H9 (cell line): Measurements from ENCODE around the gene NUP205. TPM values are rescaled to one million over a fixed set of nuclear protein-coding genes. Genes with fewer than 3 reads are reported as not detected.

Source experiments
- DNase-seq: peaks from one replicate; pipeline ENCODE4 v3.0.0-alpha.2; 2017
- H2AFZ ChIP-seq: one replicate; pipeline ENCODE4 v1.6.1; 2013; ENCODE audit warnings: mild to moderate bottlenecking, low read length, control low read depth, moderate library complexity
- H2AK5ac ChIP-seq: 2 replicates; pipeline ENCODE4 v1.6.1; 2013; ENCODE audit warnings: low read length, control low read depth, mixed read lengths; ENCODE audit not compliant: insufficient read length
- H2BK120ac ChIP-seq: one replicate; pipeline ENCODE4 v1.6.1; 2013; ENCODE audit warnings: low read depth, mild to moderate bottlenecking, low read length, control low read depth, inconsistent platforms; ENCODE audit not compliant: poor library complexity, severe bottlenecking
- H2BK12ac ChIP-seq: 2 replicates; pipeline ENCODE4 v1.6.1; 2013; ENCODE audit warnings: low read length, control low read depth, mixed read lengths, low read depth; ENCODE audit not compliant: insufficient read length
- H2BK15ac ChIP-seq: 2 replicates; pipeline ENCODE4 v1.6.1; 2013; ENCODE audit warnings: low read depth, low read length, control low read depth
- H2BK20ac ChIP-seq: one replicate; pipeline ENCODE4 v1.6.1; 2013; ENCODE audit warnings: low read depth, mild to moderate bottlenecking, low read length, control low read depth, inconsistent platforms; ENCODE audit not compliant: poor library complexity, severe bottlenecking
- H2BK5ac ChIP-seq: 2 replicates; pipeline ENCODE4 v1.6.1; 2013; ENCODE audit warnings: low read length, control low read depth, mixed read lengths; ENCODE audit not compliant: insufficient read length
- H3K14ac ChIP-seq: 2 replicates; pipeline ENCODE4 v1.6.1; 2013; ENCODE audit warnings: low read length, control low read depth; ENCODE audit not compliant: insufficient read depth
- H3K18ac ChIP-seq: 2 replicates; pipeline ENCODE4 v1.6.1; 2013; ENCODE audit warnings: low read depth, mild to moderate bottlenecking, mixed read lengths, low read length, control low read depth; ENCODE audit not compliant: insufficient read length
- H3K23ac ChIP-seq: 2 replicates; pipeline ENCODE4 v1.6.1; 2013; ENCODE audit warnings: low read length, control low read depth, mixed read lengths, low read depth; ENCODE audit not compliant: insufficient read length
- H3K23me2 ChIP-seq: 2 replicates; pipeline ENCODE4 v1.6.1; 2013; ENCODE audit warnings: low read depth, mild to moderate bottlenecking, mixed read lengths, low read length, control low read depth; ENCODE audit not compliant: insufficient read length, poor library complexity, severe bottlenecking
- H3K27ac ChIP-seq: 2 replicates; pipeline ENCODE4 v1.5.1; 2013; ENCODE audit warnings: low read length, control low read depth, mixed read lengths, low read depth; ENCODE audit not compliant: insufficient read length
- H3K27me3 ChIP-seq: 2 replicates; pipeline ENCODE4 v1.6.1; 2013; ENCODE audit warnings: low read length, control low read depth, inconsistent platforms; ENCODE audit not compliant: insufficient read depth
- H3K4ac ChIP-seq: 2 replicates; pipeline ENCODE4 v1.6.1; 2013; ENCODE audit warnings: low read depth, mild to moderate bottlenecking, control low read depth, inconsistent platforms, low read length, moderate library complexity
- H3K4me1 ChIP-seq: 2 replicates; pipeline ENCODE4 v1.6.1; 2013; ENCODE audit warnings: low read length, control low read depth, inconsistent platforms; ENCODE audit not compliant: insufficient read depth
- H3K4me2 ChIP-seq: 2 replicates; pipeline ENCODE4 v1.6.1; 2013; ENCODE audit warnings: low read length, control low read depth, mixed read lengths; ENCODE audit not compliant: insufficient read length, insufficient read depth
- H3K56ac ChIP-seq: 2 replicates; pipeline ENCODE4 v1.6.1; 2013; ENCODE audit warnings: low read depth, mild to moderate bottlenecking, mixed read lengths, low read length, control low read depth; ENCODE audit not compliant: insufficient read length
- H3K79me1 ChIP-seq: 2 replicates; pipeline ENCODE4 v1.6.1; 2013; ENCODE audit warnings: low read depth, mild to moderate bottlenecking, moderate library complexity, low read length, control low read depth, inconsistent platforms; ENCODE audit not compliant: insufficient read depth, poor library complexity, severe bottlenecking
- H3K79me2 ChIP-seq: 2 replicates; pipeline ENCODE4 v1.6.1; 2013; ENCODE audit warnings: low read length, control low read depth, inconsistent platforms; ENCODE audit not compliant: insufficient read depth
- H3K9ac ChIP-seq: 2 replicates; pipeline ENCODE4 v1.6.1; 2013; ENCODE audit warnings: low read length, control low read depth, mixed read lengths; ENCODE audit not compliant: insufficient read length; ENCODE audit errors: extremely low read depth
- H3K9me3 ChIP-seq: one replicate; pipeline ENCODE4 v1.6.1; 2013; ENCODE audit warnings: low read depth, low read length, inconsistent platforms; ENCODE audit not compliant: control insufficient read depth
- H3T11ph ChIP-seq: one replicate; pipeline ENCODE4 v1.6.1; 2013; ENCODE audit warnings: mild to moderate bottlenecking, low read length, control low read depth, inconsistent platforms
- H4K20me1 ChIP-seq: one replicate; pipeline ENCODE4 v1.6.1; 2013; ENCODE audit not compliant: control insufficient read depth, insufficient read length, insufficient read depth
- H4K5ac ChIP-seq: 2 replicates; pipeline ENCODE4 v1.6.1; 2013; ENCODE audit warnings: low read depth, mild to moderate bottlenecking, mixed read lengths, low read length, control low read depth; ENCODE audit not compliant: insufficient read length
- H4K8ac ChIP-seq: replicated peaks from 2 replicates; pipeline ENCODE4 v1.6.1; 2013; ENCODE audit warnings: low read length, control low read depth, mixed read lengths, low read depth; ENCODE audit not compliant: insufficient read length
- H4K91ac ChIP-seq: 2 replicates; pipeline ENCODE4 v1.6.1; 2013; ENCODE audit warnings: low read depth, mild to moderate bottlenecking, moderate library complexity, mixed read lengths, low read length, control low read depth; ENCODE audit not compliant: insufficient read length
- H3K27ac Mint-ChIP-seq, 3 experiments: 2 replicates in 2 of 3; 3 replicates in 1 of 3; pipeline ENCODE4 v1.8.0; 2020 to 2021; ENCODE audit warnings: mixed read lengths in 3 of 3, mild to moderate bottlenecking in 1 of 3, moderate library complexity in 1 of 3
- H3K27me3 Mint-ChIP-seq: 2 replicates; pipeline ENCODE4 v1.8.0; 2021; ENCODE audit warnings: low read depth, mild to moderate bottlenecking, moderate library complexity, mixed read lengths
- H3K36me3 Mint-ChIP-seq, 3 experiments: 2 replicates in 2 of 3; 3 replicates in 1 of 3; pipeline ENCODE4 v1.8.0; 2020 to 2021; ENCODE audit warnings: low read depth in 3 of 3, mixed read lengths in 3 of 3; ENCODE audit not compliant: insufficient read depth in 1 of 3
- H3K4me1 Mint-ChIP-seq, 2 experiments: 2 replicates each; pipeline ENCODE4 v1.8.0; 2020; ENCODE audit warnings: mixed read lengths in 2 of 2
- H3K4me3 Mint-ChIP-seq, 2 experiments: 2 replicates in 1 of 2; 3 replicates in 1 of 2; pipeline ENCODE4 v1.8.0; 2020 to 2021; ENCODE audit warnings: mild to moderate bottlenecking in 2 of 2, mixed read lengths in 2 of 2, moderate library complexity in 1 of 2
- H3K9me3 Mint-ChIP-seq, 2 experiments: 2 replicates in 1 of 2; 3 replicates in 1 of 2; pipeline ENCODE4 v1.8.0; 2020; ENCODE audit warnings: mild to moderate bottlenecking in 2 of 2, mixed read lengths in 2 of 2, moderate library complexity in 1 of 2
- CTCF ChIP-seq: fragments of 200-600 bp; sonication (generic); conservative IDR thresholded peaks from 3 replicates; pipeline ENCODE4 v1.8.0; 2021; ENCODE audit warnings: antibody characterized with exemption, mild to moderate bottlenecking
- WGBS: extraction: QIAGEN DNeasy Blood & Tissue Kit; methylation state at CpG from one replicate; pipeline ENCODE4 v1.1.7; 2013; ENCODE audit warnings: missing lambda C conversion rate, low lambda C conversion rate, mixed read lengths; ENCODE audit not compliant: insufficient read length; ENCODE audit errors: extremely low coverage; 5-methylcytosine and 5-hydroxymethylcytosine counted together
- total RNA-seq: library from RNA; stranded (reverse); gene quantifications from 2 replicates; pipeline ENCODE4 v1.2.1, GENCODE V29; 2021

The NUP205 gene
- total RNA-seq, 1 experiment from 2014 or later, result 158 TPM

GRCh38 chr7:135650831-135651573, 93.3 kb downstream of the NUP205 start:
- no peak for TF ChIP-seq CTCF
- Mint-ChIP-seq H3K4me1 (peaks cover 11 to 20% of the 10 kb centered on the region in 2 experiments), H3K36me3 (peaks cover 13 to 50% (median 32%) of the 10 kb centered on the region in 3 experiments; a peak in 6 of 7 replicates), H3K27me3 (no peaks in the 10 kb centered on the region), H3K27ac (peak overlapping the region; percentile 40 to 53 (median 46); a peak in 4 of 7 replicates), H3K4me3 (no peak overlapping the region), H3K9me3 (no peaks in the 10 kb centered on the region)
- Histone ChIP-seq H3K27ac (no peak overlapping the region), H3K9me3 (no peaks in the 10 kb centered on the region), H3K23ac (no peak overlapping the region), H3T11ph (no peak overlapping the region), H3K23me2 (no peaks in the 10 kb centered on the region), H3K4me1 (no peaks in the 10 kb centered on the region), H3K79me2 (no peaks in the 10 kb centered on the region), H3K4me2 (no peak overlapping the region), H4K91ac (no peak overlapping the region), H3K56ac (no peak overlapping the region), H2BK5ac (no peak overlapping the region), H2BK20ac (no peak overlapping the region), H4K5ac (no peak overlapping the region), H3K79me1 (no peaks in the 10 kb centered on the region), H3K9ac (no peak overlapping the region), H2AFZ (no peak overlapping the region), H3K27me3 (no peaks in the 10 kb centered on the region), H2BK120ac (no peak overlapping the region), H4K8ac (no peak overlapping the region), H2BK12ac (no peak overlapping the region), H2AK5ac (no peak overlapping the region), H2BK15ac (no peak overlapping the region), H3K18ac (no peak overlapping the region), H4K20me1 (no peaks in the 10 kb centered on the region), H3K4ac (no peak overlapping the region), H3K14ac (no peak overlapping the region)
- DNase-seq, result no peak
- no CpG with 5 or more reads among the region's 15 CpGs for WGBS
